Erythroblast (primary cell): Measurements from ENCODE around the gene HEXD.

ENCODE experiments used
- GATA1 ChIP-seq: IDR thresholded peaks from 2 replicates; pipeline ENCODE4 v1.6.1; 2011; ENCODE audit warnings: low read depth, mild to moderate bottlenecking, control low read depth, low read length, moderate library complexity
- POLR2A ChIP-seq: IDR thresholded peaks from 2 replicates; pipeline ENCODE4 v1.6.1; 2011; ENCODE audit warnings: mild to moderate bottlenecking, low read length

DNA sequence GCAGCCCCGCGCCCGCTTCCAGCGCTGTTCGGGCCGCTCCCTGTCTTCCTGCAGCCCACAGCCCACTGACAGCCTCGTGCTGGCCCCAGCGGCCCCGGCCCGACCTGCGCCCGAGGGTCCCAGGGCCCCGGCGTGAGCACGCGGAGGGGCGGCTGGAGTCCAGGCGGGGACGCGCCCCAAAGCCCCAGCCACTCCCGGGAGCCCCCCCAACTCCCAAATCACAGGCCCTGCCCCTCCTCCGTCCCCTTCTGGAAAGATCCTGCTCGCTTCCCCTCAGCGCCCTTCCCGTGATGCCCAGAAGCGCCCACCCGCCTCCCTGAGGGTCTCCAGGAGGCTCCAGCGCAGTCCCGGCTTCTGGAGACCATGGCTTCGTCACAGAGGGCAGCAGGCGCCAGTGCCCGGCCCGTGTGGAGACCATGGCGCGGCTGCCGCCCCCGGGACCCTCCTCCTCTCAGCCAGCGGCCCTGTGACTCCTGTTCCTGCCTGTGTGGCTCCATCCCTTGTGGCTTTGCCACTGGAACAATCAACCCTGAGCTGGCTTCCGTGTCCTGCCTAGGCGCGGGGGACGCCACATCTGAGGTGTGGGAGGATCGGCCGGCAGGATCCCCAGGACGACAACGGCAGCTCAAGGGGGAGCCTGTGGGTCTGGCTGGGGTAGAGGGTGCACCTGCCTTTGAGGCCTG is 42.6 kb upstream of the HEXD start:
- TF ChIP-seq POLR2A, result no peak
- no peak for TF ChIP-seq GATA1
